Upper lobe of right lung (tissue), 1 donor: ENCODE measurements around the gene TMEM154. TPM values are rescaled to one million over a fixed set of nuclear protein-coding genes. Genes with fewer than 3 reads are reported as not detected.

ENCODE experiments used
- ATAC-seq: fragments of 200-7000 bp; cut with Tn5 transposase; one replicate; pipeline ENCODE4 v1.9.1; 2020; ENCODE audit warnings: mild to moderate bottlenecking, moderate library complexity
- DNase-seq: peaks from one replicate; pipeline ENCODE4 v3.0.0-alpha.2; 2020
- H3K27ac ChIP-seq: fragments of 200-600 bp; one replicate; pipeline ENCODE4 v1.8.0; 2022
- H3K27me3 ChIP-seq: fragments of 200-600 bp; one replicate; pipeline ENCODE4 v1.8.0; 2022; ENCODE audit warnings: mild to moderate bottlenecking
- H3K36me3 ChIP-seq: fragments of 200-600 bp; one replicate; pipeline ENCODE4 v1.8.0; 2022
- H3K4me1 ChIP-seq: fragments of 200-600 bp; one replicate; pipeline ENCODE4 v1.8.0; 2022
- H3K4me3 ChIP-seq: fragments of 200-600 bp; one replicate; pipeline ENCODE4 v1.8.0; 2022; ENCODE audit warnings: mild to moderate bottlenecking
- H3K9me3 ChIP-seq: fragments of 200-600 bp; one replicate; pipeline ENCODE4 v1.8.0; 2022
- CTCF ChIP-seq: fragments of 200-600 bp; IDR thresholded peaks from one replicate; pipeline ENCODE4 v1.8.0; 2022; ENCODE audit warnings: antibody characterized with exemption
- intact Hi-C: fragments of 100-400 bp; cut with DNase I; formaldehyde crosslinking; loops from one replicate; pipeline ENCODE4 v1.11.0; 2022
- total RNA-seq: library from RNA; stranded (reverse); fragmentation: NEBNext Ultra II Directional; extraction: Animal tissue kit (Norgen Biotek cat#: 25700); gene quantifications from one replicate; pipeline ENCODE4 v1.2.1, GENCODE V29; 2021
- donor health status: DM: no; HTN: yes; CAD: no; lungs with severe emphysema.

The TMEM154 gene
- total RNA-seq, 1 donor from 2014 or later = 12.7 TPM

GRCh38 chr4:152601156-152601555 lies 78.6 kb downstream of the TMEM154 start:
- intact Hi-C loops = no loop called here
- Histone ChIP-seq H3K27me3 (no peaks in the 10 kb centered on the region), H3K9me3 (no peaks in the 10 kb centered on the region), H3K4me1 (no peaks in the 10 kb centered on the region), H3K27ac (no peak overlapping the region), H3K36me3 (no peaks in the 10 kb centered on the region), H3K4me3 (no peak overlapping the region)
- ATAC-seq = no peak
- TF ChIP-seq CTCF = no peak
- no peak for DNase-seq

- no peak overlapping the region for H3K4me3 ChIP-seq
- ATAC-seq (no peak), DNase-seq (no peak)
- intact Hi-C loops = no loop called here
- no peak overlapping the region for H3K27ac ChIP-seq
- no peak for TF ChIP-seq CTCF
- no peaks in the 10 kb centered on the region for H3K9me3 ChIP-seq
- H3K4me1 ChIP-seq = no peaks in the 10 kb centered on the region
- no peaks in the 10 kb centered on the region for H3K36me3 ChIP-seq
- no peaks in the 10 kb centered on the region for H3K27me3 ChIP-seq
Measured at GRCh38 chr4:152599636-152600035, 80.2 kb downstream of the TMEM154 start.

GRCh38 chr4:152599095-152599494 lies 80.7 kb downstream of the TMEM154 start:
- intact Hi-C loops = no loop called here
- no peak for ATAC-seq
- Histone ChIP-seq H3K36me3 (no peaks in the 10 kb centered on the region), H3K4me1 (no peaks in the 10 kb centered on the region), H3K4me3 (no peak overlapping the region), H3K9me3 (no peaks in the 10 kb centered on the region), H3K27ac (no peak overlapping the region), H3K27me3 (no peaks in the 10 kb centered on the region)
- TF ChIP-seq CTCF = no peak
- no peak for DNase-seq

- intact Hi-C loops = no loop called here
- H3K4me3 ChIP-seq = no peak overlapping the region
- H3K9me3 ChIP-seq = no peaks in the 10 kb centered on the region
- no peaks in the 10 kb centered on the region for H3K36me3 ChIP-seq
- H3K27ac ChIP-seq = no peak overlapping the region
- ATAC-seq = no peak
- DNase-seq = no peak
- no peaks in the 10 kb centered on the region for H3K27me3 ChIP-seq
- no peaks in the 10 kb centered on the region for H3K4me1 ChIP-seq
- TF ChIP-seq CTCF = no peak
Measured at GRCh38 chr4:152598454-152598853, 81.3 kb downstream of the TMEM154 start.

- H3K9me3 ChIP-seq = no peaks in the 10 kb centered on the region
- no peak overlapping the region for H3K4me3 ChIP-seq
- no peaks in the 10 kb centered on the region for H3K36me3 ChIP-seq
- H3K27ac ChIP-seq = no peak overlapping the region
- ATAC-seq = no peak
- no peaks in the 10 kb centered on the region for H3K27me3 ChIP-seq
- no peaks in the 10 kb centered on the region for H3K4me1 ChIP-seq
- intact Hi-C loops = no loop called here
- no peak for TF ChIP-seq CTCF
- DNase-seq = no peak
Measured at GRCh38 chr4:152594978-152595925, 84.5 kb downstream of the TMEM154 start.
